GM11168 (cell line): ENCODE measurements around the gene COMMD1.

Experiments used
- in situ Hi-C: fragments of 300-500 bp; cut with MboI; formaldehyde crosslinking; loops from one replicate; pipeline ENCODE4 v1.12.0; 2022; ENCODE audit warnings: low sequenced_read_pairs; ENCODE audit not compliant: unreplicated experiment

COMMD1 gene

DNA sequence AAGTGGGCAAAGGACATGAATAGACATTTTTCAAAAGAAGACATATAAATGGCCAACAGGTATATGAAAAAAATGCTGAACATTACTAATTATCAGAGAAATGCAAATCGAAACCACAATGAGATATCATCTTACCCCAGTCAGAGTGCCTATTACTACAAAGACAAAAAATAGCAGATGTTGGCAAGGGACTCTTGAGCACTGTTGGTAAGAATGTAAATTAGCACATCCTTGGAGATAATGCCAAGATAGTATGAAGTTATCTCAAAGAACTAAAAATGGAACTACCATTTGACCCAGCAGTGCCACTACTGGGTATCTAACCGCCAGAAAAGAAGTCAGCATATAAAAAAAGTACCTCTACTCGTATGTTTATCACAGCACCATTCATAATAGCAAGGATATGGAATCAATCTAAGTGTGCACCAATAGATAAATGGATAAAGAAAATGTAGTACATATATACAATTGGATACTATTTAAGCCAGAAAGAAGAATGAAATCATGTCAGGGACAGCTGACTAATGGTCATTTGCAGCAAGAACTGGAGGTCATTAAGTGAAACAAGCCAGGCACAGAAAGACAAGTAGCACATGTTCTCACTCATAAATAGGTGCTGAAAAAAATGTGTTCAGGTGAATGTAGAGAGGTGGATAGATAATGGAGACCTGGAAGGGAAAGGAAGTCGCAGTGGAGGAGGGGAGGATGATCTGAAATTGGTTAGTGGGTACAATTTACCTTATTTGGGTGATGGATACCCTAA, 148.7 kb downstream of the COMMD1 start:
- in situ Hi-C loops = no loop called here

DNA sequence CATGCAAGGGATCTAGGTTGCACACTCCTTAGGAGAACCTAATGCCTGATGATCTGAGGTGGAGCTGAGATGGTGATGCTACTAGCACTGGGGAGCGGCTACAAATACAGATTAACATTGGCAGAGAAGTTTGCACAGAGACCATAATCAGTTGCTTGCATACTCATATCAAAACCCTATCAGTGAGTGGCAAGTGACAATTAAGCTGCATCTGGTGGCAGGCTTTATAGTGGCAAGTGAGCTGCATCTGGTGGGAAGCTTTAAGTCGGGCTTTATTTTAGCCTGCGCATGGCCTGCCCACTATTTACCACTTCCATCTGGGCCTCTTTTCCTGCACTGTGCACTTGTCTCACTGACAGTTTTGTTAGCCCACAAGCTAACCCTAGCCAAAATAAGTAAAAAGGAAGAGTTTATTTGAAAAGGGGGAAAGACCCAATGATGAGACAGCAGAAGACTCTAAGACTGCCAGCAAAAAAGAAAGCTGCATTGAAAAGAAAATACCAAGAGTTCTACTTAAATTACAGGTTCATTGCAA, 149.5 kb downstream of the COMMD1 start:
- in situ Hi-C loops = no loop called here

DNA sequence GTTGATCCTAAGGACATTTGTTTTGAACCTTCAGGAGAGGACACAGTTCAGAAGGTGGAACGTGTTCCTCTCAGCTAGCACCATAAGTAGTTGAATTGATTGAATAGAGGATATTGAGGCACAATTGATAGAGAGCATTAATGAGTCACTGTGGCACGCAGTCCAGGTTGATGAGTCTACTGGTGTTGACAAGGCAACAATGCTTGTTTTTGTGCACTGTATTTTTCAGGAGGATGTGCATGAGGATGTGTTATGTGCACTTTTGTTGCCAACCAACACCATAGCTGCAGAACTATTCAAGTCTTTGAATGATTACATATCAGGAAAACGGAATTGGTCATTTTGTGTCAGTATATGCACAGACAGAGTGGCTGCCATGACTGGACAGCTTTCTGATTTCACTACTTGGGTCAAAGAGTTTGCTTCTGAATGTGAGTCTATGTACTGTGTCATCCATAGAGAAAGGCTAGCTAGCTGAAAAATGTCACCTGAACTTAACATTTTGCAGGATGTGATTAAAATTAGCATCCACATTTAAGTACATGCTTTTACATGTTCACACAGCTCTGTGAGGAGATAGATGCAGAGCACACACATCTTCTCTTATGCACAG, 150.4 kb downstream of the COMMD1 start:
- in situ Hi-C loops = no loop called here

DNA sequence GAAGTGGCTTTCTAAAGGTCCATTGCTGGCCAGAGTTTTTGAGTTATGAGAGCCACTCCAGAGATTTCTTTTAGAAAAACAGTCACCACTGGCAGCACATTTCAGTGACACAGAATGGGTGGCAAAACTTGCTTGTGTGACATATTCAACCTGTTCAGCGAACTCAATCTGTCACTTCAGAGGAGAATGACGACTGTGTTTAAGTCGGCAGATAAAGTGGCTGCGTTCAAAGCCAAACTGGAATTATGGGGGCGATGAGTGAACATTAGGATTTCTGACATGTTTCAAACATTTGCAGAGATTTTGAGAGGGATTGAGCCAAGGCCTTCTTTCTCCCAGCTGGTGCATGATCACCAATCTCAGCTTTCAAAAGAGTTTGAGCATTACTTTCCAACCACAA, 150.9 kb downstream of the COMMD1 start:
- in situ Hi-C loops = no loop called here

- in situ Hi-C loops = no loop called here
Observed at GRCh38 chr2:62065243-62065642, 159.8 kb downstream of the COMMD1 start.

DNA sequence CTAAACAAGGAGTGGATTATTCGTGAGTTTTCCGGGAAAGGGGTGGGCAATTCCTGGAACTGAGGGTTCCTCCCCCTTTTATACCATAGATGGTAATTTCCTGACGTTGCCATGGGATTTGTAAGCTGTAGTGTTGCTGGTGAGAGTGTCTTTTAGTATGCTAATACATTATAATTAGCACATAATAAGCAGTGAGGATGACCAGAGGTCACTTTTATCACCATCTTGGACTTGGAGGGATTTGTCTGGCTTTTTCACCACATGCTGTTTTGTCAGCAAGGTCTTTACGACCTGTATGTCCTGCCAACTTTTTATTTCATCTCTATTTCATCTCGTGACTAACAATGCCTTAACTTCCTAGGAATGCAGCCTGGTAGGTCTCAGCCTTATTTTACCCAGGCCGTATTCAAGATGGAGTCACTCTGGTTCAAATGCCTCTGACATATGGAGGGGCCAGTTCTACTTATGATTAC, 165.7 kb downstream of the COMMD1 start:
- in situ Hi-C loops = no loop called here

DNA sequence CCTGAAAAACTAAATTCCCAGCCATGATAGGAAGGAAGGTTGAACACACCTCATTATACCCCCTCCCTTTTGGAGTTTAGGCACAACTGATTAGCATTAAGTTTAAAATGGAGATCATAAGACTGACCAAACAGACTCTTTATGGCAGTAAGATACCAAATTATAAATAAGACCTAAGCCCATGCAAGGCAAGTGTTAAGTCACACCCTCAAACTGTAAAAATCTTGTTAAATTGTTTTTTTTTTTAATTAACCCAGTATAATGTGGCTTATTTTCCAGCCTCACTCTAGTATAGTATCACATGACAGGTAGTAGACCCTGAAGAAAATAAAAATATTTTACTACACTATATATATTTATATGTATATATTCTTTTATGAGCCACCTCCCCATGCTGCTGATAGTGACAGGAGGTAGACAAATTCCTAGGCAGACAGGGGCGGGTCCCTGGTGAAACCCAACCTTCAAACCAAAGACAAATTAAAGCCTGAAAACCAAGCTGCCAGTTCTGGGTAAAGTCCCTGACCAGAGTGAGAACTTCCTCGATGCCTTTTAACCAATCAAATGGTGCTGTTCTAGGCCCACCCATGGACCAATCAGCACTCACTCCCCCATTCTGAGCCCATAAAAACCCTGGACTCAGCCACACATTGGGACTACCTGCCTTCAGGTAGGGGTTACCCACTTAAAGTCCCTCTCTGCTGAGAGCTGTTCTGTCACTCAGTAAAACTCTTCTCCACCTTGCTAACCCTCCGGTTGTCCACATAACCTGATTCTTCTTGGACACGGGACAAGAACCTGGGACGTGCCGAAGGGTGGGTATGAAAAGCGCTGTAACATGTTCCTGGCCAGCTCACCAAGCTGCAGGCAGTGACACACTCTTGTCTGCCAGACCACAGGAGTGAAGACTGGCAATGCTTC, 166.5 kb downstream of the COMMD1 start:
- in situ Hi-C loops = no loop called here

DNA sequence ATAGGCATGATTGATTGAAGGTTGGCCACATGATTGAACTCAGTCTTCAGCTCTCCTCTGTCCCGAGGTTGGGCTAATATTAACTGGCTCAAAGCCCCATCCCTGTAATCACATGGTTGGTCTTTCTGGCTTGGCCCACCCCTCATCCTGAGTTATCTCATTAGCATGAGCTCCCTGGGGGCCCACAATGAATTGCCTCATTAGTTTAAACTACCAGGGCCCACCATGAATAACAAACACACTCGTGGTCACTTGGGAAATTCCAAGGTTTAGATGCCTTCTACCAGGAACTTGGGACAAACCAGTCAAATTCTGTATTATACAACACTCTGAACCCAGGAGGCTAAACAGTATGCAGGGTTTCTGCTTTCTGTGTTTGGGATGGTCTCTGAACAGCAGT, 168.8 kb downstream of the COMMD1 start:
- in situ Hi-C loops = no loop called here

GRCh38 chr2:62076980-62077638, 171.6 kb downstream of the COMMD1 start:
- in situ Hi-C loops = no loop called here

- in situ Hi-C loops = no loop called here
Observed at GRCh38 chr2:62084801-62085200, 179.3 kb downstream of the COMMD1 start.

DNA sequence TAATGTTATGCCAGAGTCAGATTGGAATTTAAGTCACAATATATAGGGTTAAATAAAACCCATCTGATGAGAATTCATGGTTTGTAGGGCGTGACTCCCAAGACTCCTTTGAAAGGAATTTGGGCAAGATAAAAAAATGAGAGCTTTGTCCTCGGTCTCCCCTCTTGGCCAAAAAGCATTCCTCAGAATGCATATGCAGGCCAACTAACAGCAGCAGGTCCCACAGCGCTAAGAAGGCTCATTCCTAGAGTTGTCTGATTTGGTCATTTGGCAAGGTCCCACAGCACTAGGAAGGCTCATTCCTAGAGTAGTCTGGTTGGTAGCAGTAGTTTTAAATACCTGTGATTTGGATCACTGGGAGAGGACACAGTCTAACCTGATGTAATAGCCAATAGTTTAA, 184.2 kb downstream of the COMMD1 start:
- in situ Hi-C loops = no loop called here

- in situ Hi-C loops = no loop called here
Observed at GRCh38 chr2:62091471-62091870, 186.0 kb downstream of the COMMD1 start.

DNA sequence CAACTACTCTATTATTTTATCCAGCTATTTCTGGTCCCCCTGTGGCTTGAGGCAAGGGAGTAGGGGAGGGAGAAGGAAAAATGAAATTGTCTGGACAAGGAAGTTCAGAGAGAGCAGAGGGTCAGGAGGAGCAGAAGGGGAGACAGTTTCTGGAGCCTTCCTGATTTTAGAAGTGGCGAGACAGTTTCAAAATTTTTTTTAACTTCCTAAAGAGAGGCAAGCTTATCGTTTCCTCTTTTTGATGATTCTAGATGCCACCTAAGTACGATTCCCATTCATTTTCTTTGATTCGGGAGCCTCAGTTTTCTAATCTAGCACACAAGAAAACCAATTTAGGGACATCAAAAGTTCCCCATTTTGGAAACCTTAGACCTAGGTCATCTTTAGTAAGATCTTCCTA, 193.6 kb downstream of the COMMD1 start:
- in situ Hi-C loops = no loop called here

- in situ Hi-C loops = no loop called here
Observed at GRCh38 chr2:62099523-62100175, 194.2 kb downstream of the COMMD1 start.

DNA sequence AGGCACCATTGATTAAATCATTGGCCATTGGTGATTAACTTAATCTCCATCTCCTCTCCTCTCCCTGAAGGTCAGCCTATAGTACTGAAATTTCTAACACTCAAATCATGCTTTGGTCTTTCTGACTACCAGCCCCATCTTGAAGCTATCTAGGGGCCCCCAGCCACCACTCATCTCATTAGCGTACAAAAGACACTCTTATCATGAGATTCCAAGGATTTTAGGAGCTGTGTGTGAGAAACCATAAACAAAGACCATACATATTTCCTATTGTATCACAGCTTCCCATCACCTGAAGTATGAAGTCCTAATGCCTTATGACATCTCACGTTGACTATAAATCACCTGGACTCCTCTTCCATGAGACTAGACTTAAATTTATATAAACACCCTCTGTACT, 196.4 kb downstream of the COMMD1 start:
- in situ Hi-C loops = no loop called here

DNA sequence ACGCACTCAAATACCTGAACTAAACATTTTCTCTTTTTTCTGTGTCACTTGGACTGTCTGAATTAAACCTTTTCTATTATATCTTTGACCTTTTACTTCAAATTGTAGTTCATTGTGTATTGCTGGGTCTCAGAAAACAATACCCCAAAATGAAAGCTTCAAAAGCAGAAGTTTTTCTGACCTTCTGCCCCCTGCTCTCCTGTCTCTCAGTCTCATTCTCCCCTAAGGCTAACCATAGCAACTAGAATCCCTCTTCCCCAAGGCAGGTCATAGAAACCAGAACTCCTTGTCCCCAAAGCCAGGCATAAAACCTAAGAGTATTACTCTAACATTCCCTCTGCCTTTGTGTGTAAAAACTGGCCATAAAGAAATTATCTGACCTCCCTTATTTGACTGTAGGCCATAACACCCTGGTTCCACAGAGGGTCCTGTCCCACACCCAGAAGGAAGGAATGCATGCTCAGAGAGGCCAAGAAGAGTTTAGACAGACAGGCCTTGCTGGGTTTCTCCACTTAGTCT, 197.0 kb downstream of the COMMD1 start:
- in situ Hi-C loops = no loop called here

DNA sequence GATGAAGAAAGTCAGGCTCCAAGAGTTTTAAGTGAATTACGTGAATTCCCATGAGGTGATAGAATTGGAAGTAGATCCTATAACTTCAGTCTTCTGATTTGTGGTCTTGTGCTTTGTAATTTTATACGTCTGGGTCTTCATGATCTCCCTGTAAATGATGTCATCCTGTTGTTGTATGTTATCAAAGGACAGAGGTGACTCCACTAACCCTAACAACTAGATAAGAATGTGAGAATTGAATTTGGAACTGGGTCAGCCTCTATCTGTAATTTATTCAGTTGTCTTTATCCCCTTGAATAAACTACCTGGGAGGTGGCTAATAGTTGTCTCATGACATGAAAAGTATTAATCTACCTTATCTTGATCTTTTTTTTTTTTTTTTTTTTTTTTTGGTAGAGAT, 204.1 kb downstream of the COMMD1 start:
- in situ Hi-C loops = no loop called here

DNA sequence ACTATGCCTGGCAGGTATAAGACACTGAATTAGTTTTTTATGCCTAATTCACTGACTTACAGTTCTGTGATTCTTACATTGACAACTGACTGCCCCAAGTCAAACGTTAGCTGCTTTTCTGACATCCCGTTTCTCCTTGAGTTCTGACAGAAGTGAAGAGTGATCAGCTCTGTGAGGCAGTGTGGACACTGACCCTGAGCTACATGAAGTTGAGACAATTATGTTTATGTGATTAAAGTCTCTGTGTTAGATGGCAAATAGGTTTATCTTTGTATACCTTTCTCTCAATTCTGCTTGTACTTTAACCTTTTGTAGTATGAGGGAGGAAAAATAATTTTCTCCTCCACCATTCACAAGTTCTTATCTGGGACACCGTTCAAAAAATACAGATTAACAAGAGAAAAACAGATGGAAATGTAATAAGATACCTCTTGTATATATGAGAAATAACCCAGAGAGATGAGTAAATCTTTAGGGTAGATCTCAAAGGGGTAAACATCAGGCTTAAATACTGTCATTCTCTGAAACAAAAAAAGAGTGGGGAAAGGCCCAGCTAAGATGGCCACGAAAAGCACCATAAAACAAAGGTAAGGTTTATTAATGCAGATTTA, 205.0 kb downstream of the COMMD1 start:
- in situ Hi-C loops = no loop called here

- in situ Hi-C loops = no loop called here
Observed at GRCh38 chr2:62112179-62112578, 206.7 kb downstream of the COMMD1 start.
